22Rv1 (cell line): Measurements from ENCODE around the gene STK17B.

ENCODE experiments used
- H3K27ac ChIP-seq: fragments of 450-650 bp; 2 replicates; pipeline ENCODE4 v1.5.1; 2017
- ZFX ChIP-seq: fragments of 450-650 bp; IDR thresholded peaks from 2 replicates; pipeline ENCODE4 v1.6.1; 2017; ENCODE audit warnings: antibody characterized with exemption, borderline replicate concordance
- TF ChIP-seq, protein P1 (sequence below): fragments of 450-650 bp; IDR thresholded peaks from 2 replicates; pipeline ENCODE4 v1.5.1; 2017; ENCODE audit warnings: mild to moderate bottlenecking

The STK17B gene

DNA sequence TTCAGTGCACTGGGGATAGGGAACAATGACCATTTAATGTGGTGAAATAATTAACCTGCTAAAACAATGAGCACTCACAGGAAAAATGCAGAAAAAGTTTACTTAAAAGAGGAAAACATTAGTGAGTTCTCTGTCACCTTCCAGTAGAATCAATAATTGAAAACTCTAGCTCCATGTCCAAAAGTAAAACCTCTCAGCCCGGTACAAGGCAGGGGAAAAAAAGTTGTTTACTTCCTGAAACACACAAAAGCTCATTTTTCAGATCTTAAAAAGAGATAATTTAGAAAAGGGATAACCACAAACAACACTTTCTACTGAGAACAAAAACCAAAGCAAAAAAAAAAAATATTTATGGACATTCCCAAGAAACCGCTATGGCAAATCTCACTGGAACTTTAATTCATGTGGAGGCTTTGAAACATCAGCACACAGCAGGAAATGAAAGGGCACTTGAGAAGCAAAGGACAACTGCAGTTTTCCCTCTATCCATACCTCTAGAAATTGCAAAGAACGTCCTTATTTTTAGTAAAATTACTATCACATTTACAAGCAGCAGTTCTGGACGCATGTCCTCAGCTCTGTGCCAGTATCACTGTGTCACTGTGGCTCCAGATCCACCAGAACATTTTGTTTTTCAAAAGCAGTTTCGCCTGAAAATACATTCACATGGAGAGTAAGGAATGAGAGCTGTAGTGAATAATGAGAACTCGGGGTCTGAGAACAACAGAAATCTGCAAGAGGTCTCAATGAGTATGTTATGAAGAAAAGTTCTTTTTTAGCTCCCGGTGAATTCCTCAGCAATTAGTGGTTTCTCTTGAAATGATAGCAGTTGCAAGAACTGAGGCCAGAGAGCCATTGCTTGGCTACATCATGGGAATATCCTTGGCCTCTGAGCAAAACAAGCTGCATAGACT is 58.1 kb downstream of the STK17B start:
- TF ChIP-seq, protein P1, sequence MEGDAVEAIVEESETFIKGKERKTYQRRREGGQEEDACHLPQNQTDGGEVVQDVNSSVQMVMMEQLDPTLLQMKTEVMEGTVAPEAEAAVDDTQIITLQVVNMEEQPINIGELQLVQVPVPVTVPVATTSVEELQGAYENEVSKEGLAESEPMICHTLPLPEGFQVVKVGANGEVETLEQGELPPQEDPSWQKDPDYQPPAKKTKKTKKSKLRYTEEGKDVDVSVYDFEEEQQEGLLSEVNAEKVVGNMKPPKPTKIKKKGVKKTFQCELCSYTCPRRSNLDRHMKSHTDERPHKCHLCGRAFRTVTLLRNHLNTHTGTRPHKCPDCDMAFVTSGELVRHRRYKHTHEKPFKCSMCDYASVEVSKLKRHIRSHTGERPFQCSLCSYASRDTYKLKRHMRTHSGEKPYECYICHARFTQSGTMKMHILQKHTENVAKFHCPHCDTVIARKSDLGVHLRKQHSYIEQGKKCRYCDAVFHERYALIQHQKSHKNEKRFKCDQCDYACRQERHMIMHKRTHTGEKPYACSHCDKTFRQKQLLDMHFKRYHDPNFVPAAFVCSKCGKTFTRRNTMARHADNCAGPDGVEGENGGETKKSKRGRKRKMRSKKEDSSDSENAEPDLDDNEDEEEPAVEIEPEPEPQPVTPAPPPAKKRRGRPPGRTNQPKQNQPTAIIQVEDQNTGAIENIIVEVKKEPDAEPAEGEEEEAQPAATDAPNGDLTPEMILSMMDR, result no peak
- no peak for TF ChIP-seq ZFX
- no peak overlapping the region for H3K27ac ChIP-seq

DNA sequence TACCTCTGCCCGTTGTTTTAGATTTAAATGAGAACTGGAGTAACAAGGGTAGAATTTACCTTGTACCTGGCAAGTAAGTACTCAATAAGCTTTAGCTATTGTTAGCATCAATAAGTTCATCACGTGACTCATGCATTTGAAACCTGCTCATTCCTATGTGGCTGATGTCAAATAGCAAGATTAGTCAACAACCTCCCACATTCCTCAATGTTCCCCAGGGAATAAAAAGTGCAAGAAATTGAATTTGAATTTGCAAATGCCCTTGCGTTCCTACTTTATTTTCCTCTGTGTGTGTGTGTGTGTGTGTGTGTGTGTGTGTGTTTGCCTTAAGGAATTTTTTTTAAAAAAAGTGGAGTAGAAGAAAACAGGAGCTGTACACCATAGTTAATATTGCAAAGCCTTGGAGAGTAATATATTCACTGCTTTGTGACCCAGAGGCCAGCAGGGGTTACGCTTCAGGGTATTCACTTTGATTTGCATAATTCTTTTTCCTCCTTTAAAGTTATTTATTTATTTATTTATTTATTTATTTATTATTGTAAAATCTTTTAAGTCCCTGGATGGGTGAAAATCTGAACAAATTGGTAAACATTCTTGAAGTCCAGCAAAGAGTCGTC is 58.9 kb downstream of the STK17B start:
- TF ChIP-seq ZFX, result no peak
- TF ChIP-seq, protein P1, result no peak
- no peak overlapping the region for H3K27ac ChIP-seq

DNA sequence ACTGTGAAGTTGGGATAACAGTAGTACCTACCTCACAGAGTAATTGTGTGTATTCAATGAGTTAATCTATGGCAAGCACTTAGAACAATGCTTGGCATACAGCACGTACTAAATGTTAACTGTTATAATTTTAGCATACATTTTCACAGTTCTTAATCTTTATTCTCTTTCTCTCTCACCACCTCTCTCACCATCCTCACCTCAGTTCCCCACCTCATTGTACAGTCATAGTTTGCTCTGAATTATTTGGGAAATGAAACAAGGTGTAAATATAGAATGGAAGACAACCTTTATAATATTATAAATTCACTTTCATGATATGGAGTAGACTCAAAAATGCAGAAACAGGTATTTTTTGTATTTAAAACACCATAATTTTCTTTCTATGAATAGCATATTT is 62.8 kb downstream of the STK17B start:
- H3K27ac ChIP-seq, result no peak overlapping the region
- TF ChIP-seq ZFX, result no peak
- TF ChIP-seq, protein P1, result no peak

DNA sequence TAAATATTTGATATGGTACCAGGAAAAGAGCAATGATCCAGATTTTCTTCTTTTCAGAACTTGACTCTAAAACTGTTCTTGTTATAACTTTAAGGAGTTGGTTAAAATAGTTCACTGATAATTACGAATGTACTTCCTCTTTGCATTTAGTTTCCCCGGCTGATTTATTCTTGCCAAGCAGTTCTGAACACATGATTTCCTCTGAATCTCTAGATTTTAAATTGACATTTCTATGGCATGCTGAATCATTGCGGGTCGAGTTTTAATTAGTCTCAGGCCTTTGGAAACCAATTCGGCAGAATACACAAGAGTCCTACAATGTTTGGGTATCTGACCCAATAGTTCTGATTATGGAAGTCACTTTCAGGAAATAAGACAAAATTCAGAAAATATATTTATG is 65.4 kb downstream of the STK17B start:
- no peak overlapping the region for H3K27ac ChIP-seq
- TF ChIP-seq ZFX, result no peak
- TF ChIP-seq, protein P1, result no peak

DNA sequence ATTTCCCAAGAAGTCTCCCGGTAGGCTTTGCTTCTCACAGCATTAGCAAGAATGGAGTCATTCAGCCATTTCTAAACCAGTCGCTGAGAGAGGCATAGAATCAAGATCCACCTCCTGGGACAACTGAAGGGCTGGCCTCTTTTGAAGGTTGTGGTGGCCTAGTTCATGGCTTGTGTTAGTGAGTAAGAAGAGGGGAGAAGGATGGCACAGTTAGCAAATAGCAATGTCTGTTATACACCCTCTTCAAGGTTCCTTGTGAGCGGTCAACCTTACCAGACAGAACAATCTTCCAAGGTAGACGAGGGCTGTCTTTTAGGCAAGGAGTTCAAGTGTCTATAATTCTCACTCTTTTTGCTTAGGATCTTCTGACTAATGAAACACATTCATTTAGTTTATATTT is 67.3 kb downstream of the STK17B start:
- TF ChIP-seq, protein P1, result no peak
- TF ChIP-seq ZFX, result no peak
- no peak overlapping the region for H3K27ac ChIP-seq

DNA sequence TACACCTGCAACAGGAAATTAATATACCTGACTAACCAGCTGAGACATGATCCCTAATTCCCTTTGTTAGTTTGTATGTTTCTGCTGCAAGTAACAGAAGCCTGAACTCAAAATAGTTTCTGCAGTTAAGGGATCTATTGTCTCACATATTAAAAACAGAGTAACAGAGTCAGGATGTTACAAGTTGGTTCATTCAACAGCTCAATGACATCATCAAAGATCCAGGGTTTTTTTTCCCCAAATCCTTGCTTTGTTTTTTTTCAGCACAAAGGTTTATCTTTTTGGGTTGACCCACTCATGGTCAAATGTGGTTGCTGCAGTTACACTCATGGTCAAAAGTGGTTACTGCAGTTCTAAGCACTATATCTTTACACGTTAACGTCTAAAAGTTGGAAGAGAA is 67.8 kb downstream of the STK17B start:
- TF ChIP-seq, protein P1, result no peak
- no peak for TF ChIP-seq ZFX
- H3K27ac ChIP-seq, result no peak overlapping the region

DNA sequence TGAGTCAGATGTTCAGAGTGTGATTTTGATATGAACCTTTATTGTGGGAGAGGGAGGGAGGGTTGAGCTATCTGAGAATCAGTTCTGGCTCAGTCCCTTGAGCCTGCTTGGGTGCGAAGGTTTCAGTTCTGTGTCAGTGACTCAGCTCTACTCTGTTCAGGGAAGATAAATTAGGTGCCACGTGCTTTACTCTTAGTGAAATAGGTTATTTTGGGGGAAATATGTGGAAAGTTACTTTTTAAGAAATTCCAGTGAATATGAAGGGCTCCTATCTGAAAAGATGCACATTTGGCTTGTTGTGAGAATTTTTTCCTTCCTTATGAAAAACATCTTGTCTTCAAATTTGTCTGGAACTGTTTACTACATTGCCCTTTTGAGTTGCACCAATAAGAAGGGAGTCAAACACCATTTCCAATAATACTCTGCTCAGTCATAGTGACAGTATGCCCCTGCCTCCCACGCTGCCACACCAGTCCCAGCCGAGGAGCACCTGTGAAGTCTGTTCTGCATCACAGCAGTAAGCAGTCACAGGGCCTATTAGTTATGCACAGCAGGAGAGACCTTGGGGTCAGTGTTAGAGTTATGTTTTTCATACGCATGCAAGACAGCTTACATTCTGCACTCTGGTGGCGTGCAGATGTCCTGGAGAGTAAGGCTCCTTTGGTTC is 69.9 kb downstream of the STK17B start:
- H3K27ac ChIP-seq, result no peak overlapping the region
- no peak for TF ChIP-seq ZFX
- TF ChIP-seq, protein P1, result no peak
